ENCODE results near the gene ZNF606. TPM values are rescaled to one million over a fixed set of nuclear protein-coding genes. Genes with fewer than 3 reads are reported as not detected.
A peak's percentile ranks its signal among the peaks of the same experiment; 100 is the strongest.
"Not testable (repeated sequence)": the region's sequence is repeated elsewhere in the genome, so short reads cannot be mapped to it uniquely, and the experiment has no call there.

Gene ZNF606
- total RNA-seq, 1 experiment from 2014 or later: 23.5 TPM

GRCh38 chr19:58009666-58010301, 7.2 kb upstream of the ZNF606 start:
- TF ChIP-seq CTCF (IDR thresholded peaks at IDR 0.05; ENCODE audit: unreplicated experiment): no peak
- CTCF ChIA-PET: no interaction called here
- intact Hi-C loops (cut with micrococcal nuclease; ENCODE audit: unreplicated experiment): loop anchor here (10.0 kb wide), 1 partner anchor 575 kb away; the partner anchor contains the start of gene ZNF749
- H3K4me1 Mint-ChIP-seq (ENCODE audit: low read depth, unreplicated experiment): no peaks in the 10 kb centered on the region
- H3K27me3 Mint-ChIP-seq (ENCODE audit: unreplicated experiment): no peaks in the 10 kb centered on the region
- peak overlapping the region; percentile 66 for H3K4me3 Mint-ChIP-seq (ENCODE audit: low read depth, unreplicated experiment)
- H3K27ac Mint-ChIP-seq (ENCODE audit: unreplicated experiment): peak overlapping the region; percentile 58
- peak; percentile 87 for DNase-seq
- H3K9me3 Mint-ChIP-seq (ENCODE audit: low read depth, unreplicated experiment): peaks cover 36% of the 10 kb centered on the region
- peaks cover 26% of the 10 kb centered on the region for H3K36me3 Mint-ChIP-seq (ENCODE audit: insufficient read depth, unreplicated experiment)
- BruUV-seq (replicated peaks): no TSS peak

- H3K36me3 Mint-ChIP-seq (ENCODE audit: insufficient read depth, unreplicated experiment): peaks cover 30% of the 10 kb centered on the region
- H3K4me1 Mint-ChIP-seq (ENCODE audit: low read depth, unreplicated experiment): no peaks in the 10 kb centered on the region
- no peak for TF ChIP-seq CTCF (IDR thresholded peaks at IDR 0.05; ENCODE audit: unreplicated experiment)
- no peak for DNase-seq
- intact Hi-C loops (cut with micrococcal nuclease; ENCODE audit: unreplicated experiment): loop anchor here (10.0 kb wide), 1 partner anchor 574 kb away; the partner anchor contains the start of gene ZNF749
- H3K27ac Mint-ChIP-seq (ENCODE audit: unreplicated experiment): no peak overlapping the region
- CTCF ChIA-PET: no interaction called here
- no TSS peak for BruUV-seq (replicated peaks)
- H3K27me3 Mint-ChIP-seq (ENCODE audit: unreplicated experiment): no peaks in the 10 kb centered on the region
- H3K9me3 Mint-ChIP-seq (ENCODE audit: low read depth, unreplicated experiment): peaks cover 39% of the 10 kb centered on the region
- peak overlapping the region; percentile 66 for H3K4me3 Mint-ChIP-seq (ENCODE audit: low read depth, unreplicated experiment)
These were observed 6.7 kb upstream of the ZNF606 start for GRCh38 chr19:58009301-58009665.

- peaks cover 42% of the 10 kb centered on the region for H3K9me3 Mint-ChIP-seq (ENCODE audit: low read depth, unreplicated experiment)
- not testable (repeated sequence) for DNase-seq; H3K27ac Mint-ChIP-seq (ENCODE audit: unreplicated experiment); BruUV-seq (replicated peaks); H3K4me1 Mint-ChIP-seq (ENCODE audit: low read depth, unreplicated experiment); H3K27me3 Mint-ChIP-seq (ENCODE audit: unreplicated experiment)
- H3K36me3 Mint-ChIP-seq (ENCODE audit: insufficient read depth, unreplicated experiment): peaks cover 33% of the 10 kb centered on the region
- intact Hi-C loops (cut with micrococcal nuclease; ENCODE audit: unreplicated experiment): loop anchor here (10.0 kb wide), 1 partner anchor 574 kb away; the partner anchor contains the start of gene ZNF749
- peak overlapping the region; percentile 66 for H3K4me3 Mint-ChIP-seq (ENCODE audit: low read depth, unreplicated experiment)
- CTCF ChIA-PET: interaction anchor here (0.6 kb wide), 1 partner anchor 19 kb away, joined by 6 read pairs; no protein-coding TSS in a partner anchor
These were observed 6.3 kb upstream of the ZNF606 start for GRCh38 chr19:58008877-58009276.

GRCh38 chr19:58007285-58007684, 4.7 kb upstream of the ZNF606 start:
- no peak for TF ChIP-seq CTCF (IDR thresholded peaks at IDR 0.05; ENCODE audit: unreplicated experiment)
- Mint-ChIP-seq H3K4me3 (ENCODE audit: low read depth, unreplicated experiment) (no peak overlapping the region), H3K36me3 (ENCODE audit: insufficient read depth, unreplicated experiment) (peaks cover 43% of the 10 kb centered on the region), H3K4me1 (ENCODE audit: low read depth, unreplicated experiment) (no peaks in the 10 kb centered on the region), H3K27ac (ENCODE audit: unreplicated experiment) (no peak overlapping the region), H3K27me3 (ENCODE audit: unreplicated experiment) (no peaks in the 10 kb centered on the region), H3K9me3 (ENCODE audit: low read depth, unreplicated experiment) (peaks cover 33% of the 10 kb centered on the region)
- no TSS peak for BruUV-seq (replicated peaks)
- CTCF ChIA-PET: no interaction called here
- DNase-seq: no peak
- intact Hi-C loops (cut with micrococcal nuclease; ENCODE audit: unreplicated experiment): loop anchor here (10.0 kb wide), 1 partner anchor 572 kb away; the partner anchor contains the start of gene ZNF749

Data from Calu3 (cell line).